HG02610 (cell line): ENCODE measurements around the gene UGT2A1.
"Not testable (repeated sequence)": the region's sequence is repeated elsewhere in the genome, so short reads cannot be mapped to it uniquely, and the experiment has no call there.

Source experiments
- ATAC-seq: cut with Tn5 transposase; IDR thresholded peaks from one replicate; pipeline ENCODE4 v1.9.1; 2021; ENCODE audit warnings: mild to moderate bottlenecking, moderate library complexity; ENCODE audit not compliant: unreplicated experiment

The UGT2A1 gene

GRCh38 chr4:69653147-69653546 lies at the start of gene UGT2A1:
Gene UGT2A1 (minus strand): TSS chr4:69653247. CDS start chr4:69647644, 5,603 bp downstream.
- ATAC-seq = no peak

GRCh38 chr4:69702201-69702600 lies 49.2 kb upstream of the UGT2A1 start:
- no peak for ATAC-seq

GRCh38 chr4:69701696-69702095 lies 48.6 kb upstream of the UGT2A1 start:
- ATAC-seq = no peak

- ATAC-seq = no peak
These were observed 44.6 kb upstream of the UGT2A1 start for GRCh38 chr4:69697536-69698242.

GRCh38 chr4:69689599-69689998 lies 36.6 kb upstream of the UGT2A1 start:
- ATAC-seq = no peak

- ATAC-seq = no peak
These were observed 31.8 kb upstream of the UGT2A1 start for GRCh38 chr4:69684804-69685203.

DNA sequence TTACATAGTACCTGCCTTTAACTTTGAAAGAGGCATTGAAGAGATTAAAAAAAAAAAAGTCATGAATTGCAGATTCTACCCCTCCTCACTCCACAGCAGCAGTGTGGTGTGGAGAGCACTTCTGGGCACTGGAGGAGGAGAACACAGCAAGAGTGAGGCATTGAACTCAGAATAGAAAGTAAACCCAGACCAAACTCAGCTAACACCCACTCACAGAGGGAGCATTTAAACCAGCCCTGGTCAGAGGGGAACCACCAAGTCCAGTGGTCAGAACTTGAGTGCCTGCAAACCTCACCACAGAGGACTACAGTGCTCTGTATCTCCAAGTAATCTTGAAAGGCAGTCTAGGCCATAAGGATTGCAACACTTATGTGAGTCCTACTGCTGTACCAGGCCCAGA lies 15.6 kb upstream of the UGT2A1 start:
- ATAC-seq = no peak

DNA sequence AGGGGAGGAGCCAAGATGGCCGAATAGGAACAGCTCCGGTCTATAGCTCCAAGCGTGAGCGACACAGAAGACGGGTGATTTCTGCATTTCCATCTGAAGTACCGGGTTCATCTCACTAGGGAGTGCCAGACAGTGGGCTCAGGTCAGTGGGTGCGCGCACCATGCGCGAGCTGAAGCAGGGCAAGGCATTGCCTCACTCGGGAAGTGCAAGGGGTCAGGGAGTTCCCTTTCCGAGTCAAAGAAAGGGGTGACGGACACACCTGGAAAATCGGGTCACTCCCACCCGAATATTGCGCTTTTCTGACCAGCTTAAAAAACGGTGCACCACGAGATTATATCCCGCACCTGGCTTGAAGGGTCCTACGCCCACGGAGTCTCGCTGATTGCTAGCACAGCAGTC lies 11.0 kb upstream of the UGT2A1 start:
- not testable (repeated sequence) for ATAC-seq

- ATAC-seq = not testable (repeated sequence)
These were observed 8.2 kb upstream of the UGT2A1 start for GRCh38 chr4:69661130-69661803.

DNA sequence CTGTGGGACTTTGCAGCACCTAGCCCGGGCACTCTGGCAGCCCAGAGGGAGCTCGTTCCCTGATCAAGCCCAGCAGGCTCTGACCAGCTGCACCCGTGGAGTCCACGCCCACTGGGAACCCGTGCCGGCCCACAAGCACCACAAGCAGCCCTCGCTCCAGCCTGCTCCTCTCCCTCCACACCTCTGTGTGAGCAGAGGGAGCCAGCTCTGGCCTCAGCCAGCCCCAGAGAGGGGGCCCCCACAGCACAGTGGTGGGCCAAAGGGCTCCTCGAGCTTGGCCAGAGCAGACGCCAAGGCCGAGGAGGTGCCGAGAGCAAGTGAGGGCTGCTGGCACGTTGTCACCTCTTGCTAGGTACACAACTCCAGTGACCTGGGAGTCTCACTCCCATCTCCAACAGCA lies 5.1 kb upstream of the UGT2A1 start:
- no peak for ATAC-seq

DNA sequence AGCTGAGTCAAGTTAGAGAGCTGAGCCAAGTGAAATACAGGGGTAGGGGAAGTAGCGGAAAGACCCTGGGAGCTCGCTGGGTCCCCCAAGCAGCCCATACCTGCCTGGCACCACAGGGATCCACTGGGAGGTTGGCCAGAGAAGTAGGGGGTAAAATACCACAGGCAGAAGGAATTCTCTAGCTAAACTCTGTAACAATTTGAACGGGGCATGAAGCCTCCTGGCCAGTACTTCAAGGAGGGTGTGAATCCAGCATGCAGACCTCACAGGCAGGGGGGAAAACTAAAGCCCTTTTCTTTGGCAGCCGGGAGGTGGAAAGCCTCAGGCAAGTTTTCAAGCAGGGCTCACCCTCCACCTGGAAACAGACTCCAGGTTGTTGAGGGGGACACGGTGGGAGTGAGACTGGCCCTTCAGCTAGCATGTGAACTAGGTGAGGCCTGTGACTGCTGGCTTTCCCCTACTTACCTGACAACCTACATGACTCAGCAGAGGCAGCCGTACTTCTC lies 3.7 kb upstream of the UGT2A1 start:
- ATAC-seq = no peak

DNA sequence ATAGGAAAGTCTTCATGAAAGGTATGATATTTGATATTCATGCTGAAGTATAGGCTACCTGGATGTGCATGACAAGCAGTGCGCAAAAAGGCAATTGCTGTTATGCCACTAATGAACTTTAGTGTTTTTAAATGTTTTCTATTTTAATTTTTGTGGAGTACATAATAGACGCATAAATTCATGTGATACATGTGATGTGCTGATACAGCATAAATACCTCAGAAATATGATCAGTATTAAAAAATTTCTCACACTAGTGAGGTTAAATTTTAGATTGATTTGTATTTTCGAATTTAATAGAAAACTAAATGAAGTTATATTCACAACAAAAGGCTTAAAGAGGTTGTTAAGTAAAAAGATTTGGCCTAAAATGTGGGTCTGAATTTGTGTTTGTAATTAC lies 2.2 kb downstream of the UGT2A1 start:
- no peak for ATAC-seq

GRCh38 chr4:69649629-69650028 lies 3.4 kb downstream of the UGT2A1 start:
- no peak for ATAC-seq

- no peak for ATAC-seq
These were observed 3.8 kb downstream of the UGT2A1 start for GRCh38 chr4:69649207-69649606.

DNA sequence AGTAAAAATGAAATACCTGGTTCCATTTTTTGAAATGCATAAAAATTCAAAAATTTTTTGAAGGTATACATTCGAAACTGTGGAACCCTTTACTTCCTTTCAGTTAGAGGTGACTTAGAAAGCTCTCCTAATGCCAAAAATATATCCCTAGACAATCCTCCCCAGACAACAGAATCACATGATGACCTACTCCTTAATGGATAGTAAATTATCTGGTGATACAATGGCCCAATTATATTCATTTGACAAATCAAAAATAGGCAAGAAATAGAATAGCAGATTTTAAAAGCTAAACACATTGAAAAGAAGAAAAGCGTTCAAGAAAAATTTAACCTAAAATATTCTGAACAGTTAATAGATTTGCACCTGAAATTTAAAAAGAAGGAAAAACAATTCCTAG lies 10.1 kb downstream of the UGT2A1 start:
- ATAC-seq = no peak

- ATAC-seq = no peak
These were observed 12.8 kb downstream of the UGT2A1 start for GRCh38 chr4:69640289-69640688.

- ATAC-seq = no peak
These were observed 13.5 kb downstream of the UGT2A1 start, which contains the start of gene UGT2A2 for GRCh38 chr4:69639542-69639941. Gene UGT2A2 (minus strand): TSS chr4:69639642. CDS start chr4:69639640, 2 bp downstream.

GRCh38 chr4:69617083-69617694 lies 35.9 kb downstream of the UGT2A1 start:
- ATAC-seq = no peak

DNA sequence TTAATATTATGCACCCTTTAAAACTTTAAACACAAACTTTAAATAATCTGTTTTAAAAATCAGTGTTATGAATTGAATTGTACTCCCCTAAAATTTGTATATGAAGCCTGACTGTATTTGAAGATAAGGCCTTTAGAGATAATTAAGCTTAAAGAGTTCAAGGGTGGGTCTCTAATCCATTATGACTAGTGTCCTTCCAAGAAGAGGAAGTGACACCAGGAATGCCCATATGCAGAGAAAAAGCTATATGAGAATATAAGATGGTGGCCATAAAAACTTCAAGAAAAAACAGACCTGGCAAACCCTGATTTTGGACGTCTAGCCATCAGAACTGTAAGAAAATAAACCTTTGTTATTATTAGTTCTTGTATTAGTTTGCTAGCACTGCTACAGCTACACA lies 42.6 kb downstream of the UGT2A1 start:
- ATAC-seq = no peak

DNA sequence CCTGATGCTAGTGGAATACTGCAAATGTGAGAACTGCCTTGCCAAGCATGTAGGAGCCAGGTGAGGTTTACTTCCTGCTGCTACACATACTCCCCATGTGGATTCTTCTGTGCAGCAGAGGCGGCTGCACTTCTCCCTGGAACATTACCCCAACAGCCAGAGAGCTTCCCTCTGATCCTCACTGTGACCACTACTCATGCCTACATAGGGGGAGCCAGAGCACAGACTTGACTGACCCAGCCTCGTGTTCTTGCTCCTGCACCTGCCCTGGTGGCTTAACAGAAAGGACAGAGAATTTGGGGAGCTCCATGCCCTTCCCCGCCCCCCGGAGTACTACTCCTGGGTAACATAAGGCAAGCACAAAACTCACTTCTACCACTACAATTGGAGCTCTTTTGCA lies 52.0 kb downstream of the UGT2A1 start:
- no peak for ATAC-seq

DNA sequence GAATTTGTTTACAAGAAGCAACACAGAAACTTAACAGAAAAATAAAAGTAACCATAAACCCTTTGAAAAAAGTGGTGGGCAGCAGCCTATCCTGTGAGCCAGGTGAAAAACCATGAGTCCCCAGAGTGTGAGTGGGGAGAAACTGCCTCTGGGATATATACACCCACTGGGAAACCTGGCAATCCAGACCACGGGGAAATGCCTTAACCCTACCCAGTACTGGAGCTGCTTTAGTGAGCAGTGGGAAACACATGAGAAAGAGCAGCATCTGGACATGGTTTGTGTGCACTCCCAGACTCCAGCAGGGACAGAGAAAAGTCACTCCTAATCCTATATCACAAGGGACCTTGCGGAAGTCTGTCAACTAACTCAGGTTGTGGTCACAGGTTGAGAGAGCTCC lies 53.0 kb downstream of the UGT2A1 start:
- no peak for ATAC-seq

- ATAC-seq = no peak
These were observed 58.7 kb downstream of the UGT2A1 start for GRCh38 chr4:69594382-69594781.
